CD4-positive, alpha-beta T cell treated with Interleukin-12 subunit alpha and Interleukin-12 subunit beta, for 1 hour (primary cell): ENCODE measurements around the gene ARMC12.

Source experiments
- DNase-seq: peaks from one replicate; pipeline ENCODE4 v3.0.0-alpha.2; 2020

ARMC12 gene

DNA sequence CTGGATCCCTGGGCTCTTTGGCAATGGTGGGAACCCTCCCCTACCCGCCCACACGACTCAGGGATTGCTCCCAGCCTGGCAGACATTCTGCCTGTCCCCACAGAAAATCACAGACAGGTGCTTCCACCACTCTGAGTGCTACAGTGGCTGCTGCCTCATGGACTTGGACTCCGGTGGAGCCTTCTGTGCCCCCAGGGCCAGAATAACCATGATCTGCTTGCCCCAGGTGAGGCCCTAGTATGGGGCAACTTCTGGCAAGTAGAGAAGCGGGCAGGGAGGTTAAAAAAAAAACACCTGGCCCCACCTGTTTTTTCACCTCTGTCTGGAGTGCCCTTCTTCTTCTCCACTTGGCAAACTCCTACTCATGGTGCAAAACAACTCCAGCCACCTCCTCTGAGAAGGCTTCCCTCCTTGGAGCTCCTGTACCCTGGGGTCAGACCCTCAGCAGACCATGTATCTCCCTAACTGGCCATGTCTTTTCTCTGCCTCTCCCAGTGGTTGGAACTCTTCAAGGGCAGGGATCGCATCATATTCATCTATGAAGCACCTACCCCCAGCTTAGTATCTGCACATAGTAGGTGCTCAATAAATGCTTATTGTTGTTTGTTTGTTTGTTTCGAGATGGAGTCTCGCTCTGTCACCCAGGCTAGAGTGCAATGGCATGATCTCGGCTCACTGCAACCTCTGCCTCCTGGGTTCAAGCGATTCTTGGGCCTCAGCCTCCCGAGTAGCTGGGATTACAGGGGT lies 40.7 kb downstream of the ARMC12 start:
- no peak for DNase-seq

GRCh38 chr6:35778437-35778836 lies 41.6 kb downstream of the ARMC12 start:
- DNase-seq: no peak

DNA sequence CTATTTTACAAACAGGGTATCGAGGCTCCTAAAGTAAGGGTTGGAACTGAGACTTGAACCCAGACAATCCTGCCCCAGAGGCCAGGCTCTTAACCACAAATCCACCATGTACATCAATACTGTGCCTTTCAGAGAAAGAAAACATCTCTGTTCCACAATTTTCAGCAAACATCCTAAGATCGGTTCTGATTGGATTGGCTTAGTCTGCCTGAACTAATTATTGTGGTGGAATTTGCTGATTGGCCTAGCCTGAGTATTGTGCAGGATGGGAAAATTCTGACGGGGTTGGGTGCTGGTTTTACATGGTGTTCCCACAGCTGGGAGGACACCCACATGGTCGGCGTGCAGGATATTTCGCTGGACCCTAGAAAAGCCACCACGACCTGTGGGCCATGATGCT lies 43.9 kb downstream of the ARMC12 start, which contains the start of gene CLPSL1:
TSS of gene CLPSL1 (plus strand) at position 301 of the 400 bp plus-strand sequence. CDS start at position 393, 92 bp downstream.
- DNase-seq: no peak

GRCh38 chr6:35781290-35781689 lies 44.5 kb downstream of the ARMC12 start:
- DNase-seq: no peak

- no peak for DNase-seq
Observed at GRCh38 chr6:35782424-35782823, 45.6 kb downstream of the ARMC12 start.

DNA sequence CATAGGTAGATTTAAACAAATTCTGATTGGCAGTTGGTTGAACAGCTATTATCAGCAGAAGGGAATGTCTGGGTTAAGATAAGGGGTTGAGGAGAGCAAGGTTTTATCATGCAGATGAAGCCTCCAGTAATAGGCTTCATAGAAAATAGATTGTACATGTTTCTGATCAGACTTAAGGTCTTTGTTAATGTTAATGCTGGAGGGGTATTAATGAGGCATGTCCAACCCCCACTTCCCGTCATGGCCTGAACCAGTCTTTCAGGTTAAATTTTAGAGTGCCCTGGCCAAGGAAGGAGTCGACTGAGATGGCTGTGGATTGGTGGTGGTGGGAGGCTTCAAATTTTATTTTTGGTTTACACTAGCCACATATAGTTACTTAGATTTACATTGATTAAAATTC lies 47.4 kb downstream of the ARMC12 start:
- no peak for DNase-seq

GRCh38 chr6:35786272-35786671 lies 49.4 kb downstream of the ARMC12 start:
- no peak for DNase-seq

- no peak for DNase-seq
Observed at GRCh38 chr6:35786810-35787209, 50.0 kb downstream of the ARMC12 start.

GRCh38 chr6:35787266-35788218 lies 50.7 kb downstream of the ARMC12 start:
- no peak for DNase-seq

DNA sequence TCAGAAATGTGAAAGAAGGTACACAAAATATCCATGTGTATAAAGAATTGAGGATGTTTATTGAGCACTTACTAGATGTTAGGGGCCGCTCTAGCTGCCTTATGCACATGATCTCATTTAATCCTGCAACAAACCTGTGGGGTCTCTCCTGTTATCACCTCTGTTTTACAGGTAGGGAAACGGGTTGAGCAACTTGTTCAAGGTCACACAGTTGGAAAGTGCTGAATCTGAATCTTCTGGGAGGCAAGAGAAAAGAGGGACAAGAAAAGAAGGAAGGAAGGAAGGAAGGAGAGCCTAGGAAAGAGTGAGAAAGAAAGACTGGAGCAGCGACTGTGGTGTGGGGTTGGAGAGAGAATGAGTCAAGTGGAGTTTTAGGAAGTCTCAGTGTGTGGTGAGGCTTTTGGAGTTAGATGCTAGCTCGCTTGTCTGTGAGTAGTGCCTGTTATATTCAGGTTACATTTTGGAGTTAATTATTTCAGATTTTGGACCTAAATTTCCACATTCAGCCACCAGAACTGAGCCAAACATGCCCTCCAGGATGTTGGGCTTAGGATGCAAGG lies 51.7 kb downstream of the ARMC12 start:
- no peak for DNase-seq

DNA sequence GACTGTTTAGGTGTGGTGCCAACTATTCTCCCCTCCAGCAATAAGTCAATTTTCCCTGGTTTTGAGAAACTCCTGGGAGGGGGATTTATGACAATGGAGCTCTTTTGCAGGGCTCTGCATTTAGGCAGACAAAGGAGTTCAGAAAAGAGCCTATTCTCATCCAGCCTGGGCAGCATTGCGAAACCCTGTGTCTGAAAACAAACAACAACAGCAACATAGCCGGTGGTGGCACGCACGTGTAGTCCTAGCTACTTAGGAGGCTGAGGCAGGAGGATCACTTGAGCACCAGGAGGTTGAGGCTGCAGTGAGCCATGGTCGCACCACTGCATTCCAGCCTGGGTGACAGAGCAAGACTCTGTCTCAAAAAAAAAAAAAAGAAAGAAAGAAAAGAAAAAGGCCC lies 53.9 kb downstream of the ARMC12 start:
- DNase-seq: no peak

DNA sequence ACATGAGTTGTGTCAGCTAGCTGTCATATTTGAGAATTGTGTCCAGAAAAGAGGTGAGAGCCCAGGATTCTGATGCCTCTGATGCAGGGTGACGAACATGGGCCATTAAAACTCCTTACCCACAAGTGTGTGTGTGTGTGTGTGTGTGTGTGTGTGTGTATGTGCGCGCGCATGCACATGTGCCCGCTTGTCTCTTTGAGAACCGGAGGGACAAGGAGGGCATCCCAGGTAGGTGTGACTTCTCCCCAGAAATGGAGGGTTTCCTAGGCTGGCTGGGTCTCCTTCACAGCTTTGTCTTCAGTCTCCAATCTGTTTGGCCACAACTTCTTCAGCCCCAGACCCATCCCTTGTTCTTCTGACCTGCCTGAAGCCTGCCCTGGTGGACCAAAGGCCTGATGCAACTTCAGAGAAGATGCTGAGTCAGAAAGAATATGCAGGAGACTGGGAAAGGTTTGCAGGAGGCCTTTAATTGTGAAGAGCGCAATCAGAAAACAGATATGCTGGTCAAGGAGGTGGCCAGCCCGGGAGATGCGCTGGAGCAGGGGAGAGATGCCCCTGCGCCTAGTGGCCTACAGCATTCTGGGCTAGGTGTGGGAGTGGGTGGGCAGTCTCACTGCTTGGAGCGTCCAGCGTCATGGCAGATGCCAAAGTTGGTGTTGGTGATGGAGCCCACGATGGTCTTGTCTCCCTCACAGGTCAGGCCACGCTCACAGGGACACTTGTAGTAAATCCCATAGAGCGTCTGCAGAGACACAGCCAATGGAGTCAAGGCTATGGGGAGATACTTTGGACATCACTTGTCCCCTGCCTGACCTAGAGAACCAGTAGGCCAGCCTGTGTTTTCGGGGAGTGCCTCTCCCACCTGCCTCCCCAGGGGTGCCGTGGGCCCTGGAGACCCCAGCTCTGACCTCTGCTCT lies 58.0 kb downstream of the ARMC12 start:
- no peak for DNase-seq

DNA sequence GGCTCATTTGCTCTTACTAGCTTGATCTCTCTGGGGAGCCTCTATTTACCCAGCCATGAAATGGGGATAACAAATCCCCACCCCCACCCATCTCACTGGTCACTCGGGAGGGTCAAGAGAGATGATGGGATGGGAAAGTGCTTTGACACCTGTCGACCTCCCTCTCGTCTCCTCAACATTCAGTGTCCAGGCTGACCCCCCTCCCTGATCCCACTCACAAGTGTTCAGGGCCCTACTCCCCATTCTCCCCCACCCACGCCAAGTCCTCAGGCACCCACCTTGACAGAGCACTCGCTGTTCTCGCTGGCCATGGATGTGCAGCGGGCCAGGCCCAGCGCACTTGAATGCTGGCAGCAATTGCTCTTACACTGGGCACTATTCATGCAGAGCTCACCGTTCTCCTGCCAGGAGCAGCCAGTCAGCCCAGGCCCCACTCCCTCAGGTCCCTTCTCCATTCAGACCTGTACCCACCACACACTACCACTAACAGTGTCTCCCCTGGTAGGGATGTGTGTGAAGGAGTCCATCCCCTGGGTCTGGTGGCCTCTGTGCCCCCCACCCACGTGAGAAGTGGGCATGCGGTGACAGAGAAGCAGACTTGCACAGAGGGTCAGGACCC lies 58.7 kb downstream of the ARMC12 start:
- no peak for DNase-seq

DNA sequence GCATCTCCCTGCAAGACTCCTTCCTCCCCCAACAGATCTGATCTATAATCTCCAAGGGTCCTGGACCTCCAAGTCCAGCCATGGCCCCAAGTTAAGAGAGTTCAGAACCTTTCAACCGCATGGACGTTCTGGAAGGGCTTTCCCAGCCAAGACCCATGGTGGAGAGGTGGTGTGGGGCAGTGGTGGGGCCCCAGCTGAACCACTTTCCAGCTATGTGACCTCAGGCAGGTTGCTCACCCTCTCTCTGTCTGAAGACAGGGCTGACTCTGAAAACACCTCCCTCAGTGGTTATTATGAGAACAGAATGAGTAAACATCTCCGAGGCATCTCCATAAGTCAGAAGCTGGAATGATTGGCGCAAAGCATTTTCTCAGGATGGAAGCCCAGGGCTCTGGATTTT lies 59.4 kb downstream of the ARMC12 start:
- DNase-seq: no peak

DNA sequence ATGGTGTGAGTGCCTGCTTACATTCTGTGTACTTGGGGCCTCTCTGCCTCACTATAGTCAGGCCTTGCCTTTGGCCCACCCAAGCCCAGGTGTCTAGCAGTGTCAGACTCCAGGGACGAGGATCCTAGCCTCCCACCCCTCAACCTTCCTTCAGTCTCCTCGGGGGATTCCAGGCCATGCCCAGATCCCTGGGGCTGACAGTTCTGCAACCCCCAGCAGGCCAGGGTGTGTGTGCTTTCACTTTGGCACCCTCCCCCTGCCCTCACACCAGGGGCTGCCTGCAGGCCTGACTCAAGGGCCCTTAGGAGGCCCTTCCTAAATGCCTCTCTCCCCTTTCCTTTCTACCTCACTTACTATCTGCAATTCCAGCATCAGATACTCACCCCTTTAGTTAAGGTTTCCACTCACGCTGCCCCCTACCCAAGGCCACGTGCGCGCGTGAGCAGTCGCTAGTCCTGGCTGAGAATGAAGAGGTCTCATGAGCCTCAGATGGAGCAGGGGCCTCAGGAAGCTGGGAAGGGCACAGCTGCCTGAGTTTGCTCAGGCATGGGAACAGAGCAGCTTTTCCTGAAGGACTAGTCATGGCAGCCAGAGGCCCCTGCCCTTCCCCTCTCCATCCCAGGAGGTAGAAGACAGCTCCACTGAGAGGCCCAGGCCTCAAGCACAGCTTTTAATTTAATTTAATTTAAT lies 61.1 kb downstream of the ARMC12 start:
- DNase-seq: no peak
